B cell (primary cell): ENCODE measurements around the gene MEGF11.

Experiments
- CTCF ChIP-seq: fragments of 200-600 bp; IDR thresholded peaks from one replicate; pipeline ENCODE4 v1.8.0; 2022; ENCODE audit warnings: antibody characterized with exemption, mild to moderate bottlenecking
- EZH2 ChIP-seq: IDR thresholded peaks from 2 replicates; pipeline ENCODE4 v1.6.1; 2012; ENCODE audit warnings: borderline replicate concordance, low read depth, mild to moderate bottlenecking, moderate library complexity, low read length; ENCODE audit not compliant: insufficient read depth, poor library complexity, severe bottlenecking

DNA sequence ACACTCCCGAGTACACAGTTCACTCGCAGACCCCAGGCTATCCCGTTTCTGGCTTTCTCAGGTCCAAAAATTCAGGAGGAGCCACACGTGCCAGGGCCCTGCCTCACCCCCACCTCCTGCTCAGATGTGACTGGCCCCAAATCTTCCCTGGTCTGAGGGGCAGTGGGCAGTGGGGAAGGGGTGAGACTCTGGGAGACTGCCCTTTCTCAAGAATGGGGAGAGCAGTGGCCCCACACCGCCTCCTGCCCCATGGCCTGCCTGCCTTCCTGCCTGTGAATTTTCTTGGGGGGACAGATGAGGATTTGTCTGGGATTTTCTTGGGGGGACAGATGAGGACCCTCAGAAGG, 174.6 kb downstream of the MEGF11 start:
- TF ChIP-seq CTCF (no peak), EZH2 (no peak)
